K562 (cell line): ENCODE measurements around the gene TAF9. TPM values are rescaled to one million over a fixed set of nuclear protein-coding genes. Genes with fewer than 3 reads are reported as not detected.

Experiments
- ATAC-seq: fragments of 200-7000 bp; cut with Tn5 transposase; 3 replicates; pipeline ENCODE4 v1.9.1; 2020; ENCODE audit warnings: moderate library complexity
- BruUV-seq: library from RNA; stranded (reverse); fragments of 400-500 nt; replicated peaks from 2 replicates; lab custom pipeline; 2021; lab: Mats Ljungman, UMichigan
- CTCF ChIA-PET: fragments of 300-600 bp; formaldehyde crosslinking; extraction: SDS; loops from one replicate; lab custom pipeline; 2021; ENCODE audit warnings: low intra/inter-chr PET ratio; lab: Yijun Ruan, JAX
- POLR2A ChIA-PET: fragments of 300-600, 350-650 bp; sonication (Branson Sonifier 250); formaldehyde crosslinking; extraction: SDS; loops from one replicate; lab custom pipeline; 2021; ENCODE audit warnings: antibody characterized with exemption, inconsistent platforms; lab: Yijun Ruan, JAX
- DNase-seq, 4 experiments: peaks; one replicate each; pipeline versions ENCODE4 v3.0.0 to v3.0.0-alpha.2; 2011 to 2018; ENCODE audit warnings: low spot score in 3 of 4, mixed read lengths in 3 of 4; ENCODE audit errors: extremely low read depth in 1 of 4
- FAIRE-seq: peaks from 2 replicates; lab custom pipeline; 2011; peaks lifted over from hg19 to GRCh38; lab: Jason Lieb, UNC
- H2AFZ ChIP-seq: 2 replicates; pipeline ENCODE4 v1.6.0; 2011; ENCODE audit warnings: low read depth, low read length, control low read depth, inconsistent platforms
- H3K27ac ChIP-seq: fragments of 200-600 bp; 3 replicates; pipeline ENCODE4 v1.8.0; 2011; ENCODE audit warnings: low read depth, mild to moderate bottlenecking, control low read depth, inconsistent platforms, low read length, moderate library complexity, mixed read lengths; ENCODE audit errors: extremely low read depth
- H3K27me3 ChIP-seq, 2 experiments: fragments of 300-600 bp in 1 of 2; 2 replicates in 1 of 2; 3 replicates in 1 of 2; pipeline versions ENCODE4 v1.6.0 to v1.8.0; 2011; ENCODE audit warnings: inconsistent platforms in 2 of 2, low read length in 2 of 2, mild to moderate bottlenecking in 1 of 2, mixed read lengths in 1 of 2, moderate library complexity in 1 of 2; ENCODE audit not compliant: control insufficient read depth in 2 of 2, insufficient read depth in 2 of 2
- H3K36me3 ChIP-seq: fragments of 300-600 bp; 3 replicates; pipeline ENCODE4 v1.8.0; 2011; ENCODE audit warnings: mild to moderate bottlenecking, low read length, inconsistent platforms; ENCODE audit not compliant: control insufficient read depth, insufficient read depth
- H3K4me1 ChIP-seq, 2 experiments: fragments of 200-600 bp in 1 of 2; replicated peaks in 1 of 2; 2 replicates in 1 of 2; 3 replicates in 1 of 2; pipeline versions ENCODE4 v1.5.1 to v1.8.0; 2011; ENCODE audit warnings: inconsistent platforms in 2 of 2, low read length in 2 of 2, mild to moderate bottlenecking in 1 of 2, mixed read lengths in 1 of 2, moderate library complexity in 1 of 2; ENCODE audit not compliant: control insufficient read depth in 2 of 2, insufficient read depth in 2 of 2
- H3K4me2 ChIP-seq: 2 replicates; pipeline ENCODE4 v1.6.1; 2011; ENCODE audit warnings: low read length, control low read depth, inconsistent platforms, mixed read lengths; ENCODE audit not compliant: insufficient read depth
- H3K4me3 ChIP-seq: fragments of 200-600 bp; sonication (generic), shearing (Covaris generic); 2 replicates; pipeline ENCODE4 v1.5.1; 2016; ENCODE audit warnings: control low read depth, inconsistent platforms
- H3K79me2 ChIP-seq: fragments of 200-600 bp; 3 replicates; pipeline ENCODE4 v1.8.0; 2011; ENCODE audit warnings: low read length, inconsistent platforms; ENCODE audit not compliant: control insufficient read depth, insufficient read depth
- H3K9ac ChIP-seq, 2 experiments: 2 replicates each; pipeline versions ENCODE4 v1.6.0 to v1.6.1; 2011; ENCODE audit warnings: low read depth in 2 of 2, low read length in 2 of 2, control low read depth in 1 of 2, inconsistent platforms in 1 of 2, mild to moderate bottlenecking in 1 of 2, mixed read lengths in 1 of 2; ENCODE audit not compliant: insufficient read depth in 1 of 2
- H3K9me1 ChIP-seq: one replicate; pipeline ENCODE4 v1.6.0; 2011; ENCODE audit warnings: inconsistent platforms, mild to moderate bottlenecking, low read length, moderate library complexity; ENCODE audit not compliant: control insufficient read depth, insufficient read depth
- H3K9me3 ChIP-seq: replicated peaks from 2 replicates; pipeline ENCODE4 v1.5.1; 2011; ENCODE audit warnings: low read depth, low read length, inconsistent platforms; ENCODE audit not compliant: control insufficient read depth, insufficient read depth
- H4K20me1 ChIP-seq: replicated peaks from 2 replicates; pipeline ENCODE4 v1.6.1; 2011; ENCODE audit warnings: low read length, inconsistent platforms, mixed read lengths; ENCODE audit not compliant: control insufficient read depth, insufficient read depth
- ARHGAP35 ChIP-seq: fragments of 450-650 bp; IDR thresholded peaks from 2 replicates; pipeline ENCODE4 v1.6.1; 2018; ENCODE audit not compliant: partially characterized antibody
- KLF16 ChIP-seq: IDR thresholded peaks from 2 replicates; pipeline ENCODE4 v1.6.1; 2016; ENCODE audit warnings: antibody characterized with exemption
- MTF1 ChIP-seq: fragments of 250-450 bp; sonication (Bioruptor Pico); IDR thresholded peaks from 2 replicates; pipeline ENCODE4 v1.9.0; 2021; ENCODE audit warnings: moderate library complexity, mild to moderate bottlenecking, inconsistent platforms, borderline replicate concordance
- POLR2G ChIP-seq: fragments of 200-400 bp; formaldehyde crosslinking; IDR thresholded peaks from 2 replicates; pipeline ENCODE4 v1.6.1; 2017; ENCODE audit warnings: low read depth, mild to moderate bottlenecking, antibody characterized with exemption, low read length, moderate library complexity
- ZNF133 ChIP-seq: fragments of 250-450 bp; sonication (Bioruptor Pico); IDR thresholded peaks from 2 replicates; pipeline ENCODE4 v1.4.0; 2020; ENCODE audit warnings: mild to moderate bottlenecking
- WGBS: fragments of 100-300 bp; shearing (Covaris generic); methylation state at CpG from one replicate; pipeline ENCODE4 v1.1.6; 2016; ENCODE audit warnings: low coverage, mixed read lengths; ENCODE audit not compliant: insufficient coverage; ENCODE audit errors: missing lambda C conversion rate; 5-methylcytosine and 5-hydroxymethylcytosine counted together
- in situ Hi-C: fragments of 300-500 bp; cut with MboI; formaldehyde crosslinking; loops from 4 replicates; pipeline ENCODE4 v1.15.0; 2018; ENCODE audit warnings: inconsistent platforms, mixed read lengths
- intact Hi-C: fragments of 100-400 bp; cut with micrococcal nuclease; formaldehyde crosslinking; loops from 2 replicates; pipeline ENCODE4 v1.14.2; 2022
- polyA plus RNA-seq, 8 experiments: library from polyadenylated mRNA; depleted of rRNA in 4 of 8; stranded (reverse) in 5 of 8; unstranded in 3 of 8; fragments of >200 nt; fragmentation: Nextera tagmentation in 2 of 8; fragmentation: Illumina TruSeq in 1 of 8; extraction: Ambion mirVana in 2 of 8; extraction: Trizol in 1 of 8; gene quantifications; 2 replicates each; pipeline versions ENCODE4 v1.2.1 to v1.2.3, GENCODE V29; 2011 to 2014; ENCODE audit warnings: inconsistent platforms in 1 of 8, missing spikeins in 1 of 8
- total RNA-seq, 7 experiments: library from RNA; depleted of rRNA in 6 of 7; stranded (reverse); fragments of >200 nt in 6 of 7; fragmentation: Illumina TruSeq in 2 of 7; extraction: Trizol in 2 of 7; gene quantifications; 2 replicates each; pipeline versions ENCODE4 v1.2.1 to v1.2.3, GENCODE V29; 2011 to 2021; ENCODE audit warnings: low replicate concordance in 1 of 7
- TF ChIP-seq, protein P1 (sequence below): fragments of 250-450 bp; sonication (Bioruptor Pico); IDR thresholded peaks from 2 replicates; pipeline ENCODE4 v1.8.0; 2022; ENCODE audit warnings: moderate library complexity, mild to moderate bottlenecking, inconsistent platforms
- TF ChIP-seq, protein P2 (sequence below): sonication (generic); formaldehyde crosslinking; IDR thresholded peaks from 2 replicates; pipeline ENCODE4 v1.8.1; 2023; ENCODE audit warnings: missing genetic modification reagents, mild to moderate bottlenecking, borderline replicate concordance

The TAF9 gene
- total and polyA plus RNA-seq, 9 of the 15 experiments (the other 6 are each of a cell fraction or from before 2014, with no cell fraction given): 119 to 566 (median 207) TPM

DNA sequence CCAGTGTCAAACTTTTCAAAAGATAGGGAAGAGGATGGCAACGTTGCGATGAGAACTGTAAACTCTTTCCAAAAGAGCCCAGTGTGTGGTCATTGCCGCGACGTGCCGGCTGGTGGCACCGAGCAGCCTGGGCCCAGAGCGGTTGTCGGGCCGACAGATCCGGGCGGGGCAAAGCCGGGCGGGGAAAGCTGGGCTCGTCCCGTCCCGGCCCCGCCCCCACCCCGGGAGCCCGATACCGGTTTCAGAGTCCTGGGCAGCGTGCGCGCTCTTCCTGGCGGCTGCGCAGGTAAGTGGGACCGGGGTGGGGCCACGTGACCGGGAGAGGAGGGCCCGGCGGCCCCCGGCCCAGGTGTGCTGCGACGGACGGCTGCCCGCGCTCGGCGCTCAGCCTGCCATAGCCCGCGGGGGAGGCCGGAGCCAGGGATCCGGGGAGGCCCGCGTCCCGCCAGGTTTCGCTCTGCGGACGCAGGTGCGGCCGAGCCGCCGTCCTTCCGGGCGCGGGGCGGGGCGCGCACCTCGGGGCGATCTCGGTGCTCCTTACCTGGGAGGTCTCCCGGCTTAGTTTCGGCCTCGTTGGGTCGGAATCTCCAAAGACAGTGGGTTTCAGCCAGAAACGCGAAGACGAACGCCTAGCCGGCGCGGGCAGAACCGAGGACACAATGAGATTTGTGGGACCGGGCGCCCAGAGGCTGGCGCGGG lies 45.7 kb upstream of the TAF9 start, which contains the start of gene MARVELD2:
TSS of gene MARVELD2 (plus strand) at position 232 of the 699 bp plus-strand sequence. CDS start 4,270 bp downstream, outside the sequence.
- FAIRE-seq: no peak

DNA sequence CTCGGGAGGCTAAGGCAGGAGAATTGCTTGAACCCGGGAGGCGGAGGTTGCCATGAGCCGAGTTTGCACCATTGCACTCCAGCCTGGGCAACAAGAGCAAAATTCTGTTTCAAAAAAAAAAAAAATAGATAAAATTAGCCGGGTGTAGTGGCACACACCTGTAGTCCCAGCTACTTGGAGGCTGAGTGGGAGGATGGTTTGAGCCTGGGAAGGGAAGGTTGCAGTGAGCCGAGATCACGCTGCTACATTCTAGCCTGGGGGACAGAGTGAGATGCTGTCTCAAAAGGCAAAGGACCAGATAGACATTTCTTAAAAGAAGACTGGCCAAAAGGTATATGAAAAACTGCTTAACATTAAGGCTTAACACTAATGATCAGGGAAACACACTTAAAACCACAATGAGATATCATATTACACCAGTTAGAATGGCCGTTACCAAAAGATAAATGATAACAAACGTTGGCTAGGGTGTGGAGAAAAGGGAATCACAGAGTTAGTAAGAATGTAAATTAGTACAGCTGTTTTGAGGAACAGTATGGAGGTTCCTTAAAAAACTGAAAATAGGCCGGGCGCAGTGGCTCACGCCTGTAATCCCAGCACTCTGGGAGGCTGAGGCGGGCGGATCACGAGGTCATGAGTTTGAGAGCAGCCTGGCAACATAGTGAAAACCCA lies 35.5 kb upstream of the TAF9 start:
- FAIRE-seq: peak; percentile 76
- 33% methylated on average over 12 of the region's 15 CpGs for WGBS
- Histone ChIP-seq H3K27me3 (no peaks in the 10 kb centered on the region), H3K4me2 (peak overlapping the region; percentile 55), H3K9me3 (no peaks in the 10 kb centered on the region), H3K9ac (no peak overlapping the region), H4K20me1 (no peaks in the 10 kb centered on the region), H3K9me1 (no peaks in the 10 kb centered on the region), H3K36me3 (peaks cover 48% of the 10 kb centered on the region), H3K27ac (peak overlapping the region; percentile 53; the same call in 2 of the 3 replicates), H3K4me1 (peaks cover 6 to 15% of the 10 kb centered on the region in 2 experiments; a peak in 4 of 5 replicates), H3K4me3 (no peak overlapping the region), H3K79me2 (no peaks in the 10 kb centered on the region), H2AFZ (peak overlapping the region; percentile 5; the same call in 1 of the 2 replicates)
- ATAC-seq: peak; percentile 79
- peak in 1 of 4 experiments; percentile 15 for DNase-seq
- in situ Hi-C loops (no loop called here), intact Hi-C loops (no loop called here)
- BruUV-seq: no TSS peak
- ChIA-PET POLR2A (interaction anchor here (0.6 to 1.6 kb wide), 4 partner anchors 8 to 146 kb away, joined by 3 to 5 read pairs (median 4); no protein-coding TSS in a partner anchor), CTCF (no interaction called here)
- TF ChIP-seq, protein P1, sequence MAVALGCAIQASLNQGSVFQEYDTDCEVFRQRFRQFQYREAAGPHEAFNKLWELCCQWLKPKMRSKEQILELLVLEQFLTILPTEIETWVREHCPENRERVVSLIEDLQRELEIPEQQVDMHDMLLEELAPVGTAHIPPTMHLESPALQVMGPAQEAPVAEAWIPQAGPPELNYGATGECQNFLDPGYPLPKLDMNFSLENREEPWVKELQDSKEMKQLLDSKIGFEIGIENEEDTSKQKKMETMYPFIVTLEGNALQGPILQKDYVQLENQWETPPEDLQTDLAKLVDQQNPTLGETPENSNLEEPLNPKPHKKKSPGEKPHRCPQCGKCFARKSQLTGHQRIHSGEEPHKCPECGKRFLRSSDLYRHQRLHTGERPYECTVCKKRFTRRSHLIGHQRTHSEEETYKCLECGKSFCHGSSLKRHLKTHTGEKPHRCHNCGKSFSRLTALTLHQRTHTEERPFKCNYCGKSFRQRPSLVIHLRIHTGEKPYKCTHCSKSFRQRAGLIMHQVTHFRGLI (CRISPR knock-in tag): no peak
- TF ChIP-seq, protein P2, sequence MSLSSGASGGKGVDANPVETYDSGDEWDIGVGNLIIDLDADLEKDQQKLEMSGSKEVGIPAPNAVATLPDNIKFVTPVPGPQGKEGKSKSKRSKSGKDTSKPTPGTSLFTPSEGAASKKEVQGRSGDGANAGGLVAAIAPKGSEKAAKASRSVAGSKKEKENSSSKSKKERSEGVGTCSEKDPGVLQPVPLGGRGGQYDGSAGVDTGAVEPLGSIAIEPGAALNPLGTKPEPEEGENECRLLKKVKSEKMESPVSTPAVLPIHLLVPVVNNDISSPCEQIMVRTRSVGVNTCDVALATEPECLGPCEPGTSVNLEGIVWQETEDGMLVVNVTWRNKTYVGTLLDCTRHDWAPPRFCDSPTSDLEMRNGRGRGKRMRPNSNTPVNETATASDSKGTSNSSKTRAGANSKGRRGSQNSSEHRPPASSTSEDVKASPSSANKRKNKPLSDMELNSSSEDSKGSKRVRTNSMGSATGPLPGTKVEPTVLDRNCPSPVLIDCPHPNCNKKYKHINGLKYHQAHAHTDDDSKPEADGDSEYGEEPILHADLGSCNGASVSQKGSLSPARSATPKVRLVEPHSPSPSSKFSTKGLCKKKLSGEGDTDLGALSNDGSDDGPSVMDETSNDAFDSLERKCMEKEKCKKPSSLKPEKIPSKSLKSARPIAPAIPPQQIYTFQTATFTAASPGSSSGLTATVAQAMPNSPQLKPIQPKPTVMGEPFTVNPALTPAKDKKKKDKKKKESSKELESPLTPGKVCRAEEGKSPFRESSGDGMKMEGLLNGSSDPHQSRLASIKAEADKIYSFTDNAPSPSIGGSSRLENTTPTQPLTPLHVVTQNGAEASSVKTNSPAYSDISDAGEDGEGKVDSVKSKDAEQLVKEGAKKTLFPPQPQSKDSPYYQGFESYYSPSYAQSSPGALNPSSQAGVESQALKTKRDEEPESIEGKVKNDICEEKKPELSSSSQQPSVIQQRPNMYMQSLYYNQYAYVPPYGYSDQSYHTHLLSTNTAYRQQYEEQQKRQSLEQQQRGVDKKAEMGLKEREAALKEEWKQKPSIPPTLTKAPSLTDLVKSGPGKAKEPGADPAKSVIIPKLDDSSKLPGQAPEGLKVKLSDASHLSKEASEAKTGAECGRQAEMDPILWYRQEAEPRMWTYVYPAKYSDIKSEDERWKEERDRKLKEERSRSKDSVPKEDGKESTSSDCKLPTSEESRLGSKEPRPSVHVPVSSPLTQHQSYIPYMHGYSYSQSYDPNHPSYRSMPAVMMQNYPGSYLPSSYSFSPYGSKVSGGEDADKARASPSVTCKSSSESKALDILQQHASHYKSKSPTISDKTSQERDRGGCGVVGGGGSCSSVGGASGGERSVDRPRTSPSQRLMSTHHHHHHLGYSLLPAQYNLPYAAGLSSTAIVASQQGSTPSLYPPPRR (CRISPR knock-in tag): no peak
- no peak for TF ChIP-seq ARHGAP35
- no peak for TF ChIP-seq MTF1 (CRISPR knock-in tag)
- TF ChIP-seq ZNF133 (CRISPR knock-in tag): no peak

More for the DNA sequence above, 45.7 kb upstream of the TAF9 start, which contains the start of gene MARVELD2:
- WGBS: 95% methylated on average over 16 of the region's 78 CpGs
- no peaks in the 10 kb centered on the region for H3K4me1 ChIP-seq
- H3K4me3 ChIP-seq: no peak within 1 kb of the TSS
- BruUV-seq: no TSS peak
- H3K79me2 ChIP-seq: no peaks in the 10 kb centered on the region
- in situ Hi-C loops: no loop called here
- no peak within 1 kb of the TSS for H3K9ac ChIP-seq
- H3K36me3 ChIP-seq: peaks cover 41% of the 10 kb centered on the region
- no peaks in the 10 kb centered on the region for H3K9me3 ChIP-seq
- H3K27me3 ChIP-seq: no peaks in the 10 kb centered on the region
- CTCF ChIA-PET: no interaction called here
- no peak for ATAC-seq
- intact Hi-C loops: no loop called here
- H3K9me1 ChIP-seq: no peaks in the 10 kb centered on the region
- TF ChIP-seq KLF16 (no peak), POLR2G (peak; percentile 35)
- TF ChIP-seq, all 486 proteins: peak for 1
- Histone ChIP-seq H3K4me2 (no peak within 1 kb of the TSS), H4K20me1 (no peaks in the 10 kb centered on the region), H3K27ac (no peak within 1 kb of the TSS), H2AFZ (no peak within 1 kb of the TSS)
- POLR2A ChIA-PET: no interaction called here
- no peak for DNase-seq
